Hepatocyte (in vitro differentiated cells): ENCODE measurements around the gene NAV1.

Experiments
- CTCF ChIP-seq: fragments of 200-600 bp; sonication (generic); IDR thresholded peaks from 2 replicates; pipeline ENCODE4 v1.5.1; 2016; ENCODE audit warnings: antibody characterized with exemption, mild to moderate bottlenecking; ENCODE audit not compliant: poor library complexity
- EZH2 ChIP-seq: fragments of 200-600 bp; sonication (generic); IDR thresholded peaks from 2 replicates; pipeline ENCODE4 v1.6.1; 2016; ENCODE audit warnings: antibody characterized with exemption, mild to moderate bottlenecking, borderline replicate concordance

GRCh38 chr1:201527879-201528278 is 11.0 kb upstream of the NAV1 start:
- no peak for TF ChIP-seq CTCF
- no peak for TF ChIP-seq EZH2
